Stimulated activated CD4-positive, alpha-beta T cell treated with anti-CD3 and anti-CD28 coated beads, Interleukin-1b, Interleukin-23, amount 100 ng/mL, for 1 hour (primary cell): ENCODE results near the gene NME4.

Experiments
- DNase-seq, 2 donors: peaks; one replicate each; pipeline ENCODE4 v3.0.0-alpha.2; 2020; ENCODE audit warnings: low read depth in 2 of 2

The NME4 gene

DNA sequence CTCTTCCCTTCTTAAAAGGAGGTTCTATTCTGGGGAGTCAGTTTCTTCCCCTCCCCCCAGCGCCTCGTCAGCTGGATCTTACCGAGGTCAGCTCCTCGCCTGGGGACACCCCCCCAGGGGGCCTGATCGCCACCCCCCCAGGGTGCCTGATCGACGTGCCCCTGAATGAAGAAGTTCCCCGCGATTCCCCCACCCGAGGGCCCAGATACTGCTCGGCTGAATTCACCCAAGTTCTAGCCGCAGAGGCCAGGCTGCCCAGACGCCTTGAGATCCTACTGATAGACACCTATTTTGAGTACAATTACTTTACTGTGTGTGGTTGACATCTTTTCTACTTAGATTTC lies 29.9 kb downstream of the NME4 start:
- no peak for DNase-seq

DNA sequence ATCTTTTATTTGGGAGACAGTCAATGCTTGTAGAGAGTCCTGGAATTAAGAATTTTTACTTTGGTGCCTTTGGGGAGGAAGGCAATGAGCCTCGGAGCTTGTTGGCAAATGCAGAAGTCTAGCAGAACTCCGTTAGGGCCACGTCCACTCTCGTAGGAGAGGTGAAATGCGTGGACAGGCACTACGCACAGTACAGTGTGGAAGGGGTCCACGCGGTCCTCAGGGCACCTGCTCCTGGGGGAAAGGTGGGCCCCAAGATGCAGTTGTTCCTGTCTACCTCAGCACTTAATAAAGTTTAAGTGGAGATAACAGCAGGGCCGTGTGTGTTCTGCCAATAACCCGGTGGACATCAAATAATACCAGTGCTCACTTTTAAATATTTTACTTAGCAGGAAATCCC lies 30.3 kb downstream of the NME4 start:
- DNase-seq, result no peak

DNA sequence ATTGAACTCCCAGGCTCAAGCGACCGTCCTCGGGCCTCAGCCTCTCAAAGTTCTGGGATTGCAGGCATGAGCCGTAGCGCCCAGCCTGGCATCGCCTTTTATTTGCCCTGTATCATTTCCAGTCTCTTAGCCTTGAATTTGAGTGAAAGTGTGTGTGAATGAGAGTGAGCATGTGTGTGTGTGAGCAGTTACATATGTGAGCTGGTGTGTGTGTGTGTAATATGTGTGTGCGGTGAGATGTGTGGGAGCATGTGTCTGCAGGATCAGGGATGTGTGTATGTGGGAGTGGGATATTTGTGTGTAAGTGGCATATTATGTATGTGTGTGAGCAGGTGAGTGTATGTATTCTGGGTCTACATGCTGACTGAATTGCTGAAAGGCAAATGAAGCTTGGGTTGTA lies 33.9 kb downstream of the NME4 start:
- no peak for DNase-seq

- DNase-seq, result no peak
Observed at GRCh38 chr16:440627-441026, 43.6 kb downstream of the NME4 start.

DNA sequence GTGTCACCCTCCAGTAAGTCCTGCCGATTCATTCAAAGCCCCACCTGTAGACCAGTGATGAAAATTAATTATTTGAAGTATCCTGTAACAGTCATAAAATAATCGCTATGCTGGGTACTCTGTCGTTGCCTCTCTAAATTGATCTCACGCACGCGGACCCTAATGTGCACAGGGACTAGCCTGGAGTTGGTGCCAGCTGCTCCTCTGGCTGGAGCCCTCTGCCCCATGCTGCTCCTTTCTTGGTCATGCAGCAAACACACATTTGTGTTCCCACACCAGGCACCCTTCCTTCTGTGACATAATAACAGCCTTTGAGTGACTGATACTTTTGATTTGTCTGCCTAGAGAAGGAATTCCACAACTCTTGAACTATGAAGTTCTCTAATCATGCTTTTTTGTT lies 44.4 kb downstream of the NME4 start:
- no peak for DNase-seq

DNA sequence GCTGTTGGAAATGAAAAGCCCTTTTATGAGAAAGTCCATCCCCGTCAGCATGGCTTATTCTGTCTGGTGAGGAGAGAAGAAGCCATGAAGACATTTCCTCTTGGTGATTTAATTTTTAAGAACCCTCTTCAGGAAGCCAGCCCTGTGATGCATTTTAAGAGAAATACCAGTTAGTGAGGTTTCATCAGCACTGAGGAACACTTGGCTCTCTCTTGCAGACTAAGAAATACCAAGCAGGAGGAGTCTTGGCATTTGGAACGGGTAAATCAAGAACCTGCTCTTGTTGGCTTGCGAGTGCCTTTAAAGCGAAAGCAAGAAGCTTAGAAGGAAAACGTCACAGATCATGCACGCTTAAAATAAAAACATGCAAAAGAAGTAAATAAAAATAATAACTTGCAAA lies 46.0 kb downstream of the NME4 start:
- DNase-seq, result no peak

DNA sequence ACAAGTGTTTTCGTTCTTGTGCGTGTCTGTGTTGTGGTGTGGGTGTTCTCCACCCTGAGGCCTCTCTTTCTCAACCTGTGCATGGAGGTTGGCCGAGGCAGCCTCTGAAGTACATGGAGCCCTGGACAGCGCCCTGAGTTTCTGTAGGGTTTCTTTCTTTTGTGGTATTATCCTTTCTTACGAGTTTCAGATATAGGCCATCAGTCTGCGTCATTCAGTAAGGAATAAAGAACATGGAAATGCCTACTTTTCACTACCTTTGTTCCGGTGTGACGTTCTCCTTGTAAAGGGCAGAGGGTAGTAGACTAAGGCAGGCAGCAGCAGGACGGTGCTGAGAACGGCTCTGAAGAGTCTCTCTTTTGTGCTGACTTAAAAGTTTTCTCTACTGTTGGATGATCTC lies 47.0 kb downstream of the NME4 start:
- no peak for DNase-seq

DNA sequence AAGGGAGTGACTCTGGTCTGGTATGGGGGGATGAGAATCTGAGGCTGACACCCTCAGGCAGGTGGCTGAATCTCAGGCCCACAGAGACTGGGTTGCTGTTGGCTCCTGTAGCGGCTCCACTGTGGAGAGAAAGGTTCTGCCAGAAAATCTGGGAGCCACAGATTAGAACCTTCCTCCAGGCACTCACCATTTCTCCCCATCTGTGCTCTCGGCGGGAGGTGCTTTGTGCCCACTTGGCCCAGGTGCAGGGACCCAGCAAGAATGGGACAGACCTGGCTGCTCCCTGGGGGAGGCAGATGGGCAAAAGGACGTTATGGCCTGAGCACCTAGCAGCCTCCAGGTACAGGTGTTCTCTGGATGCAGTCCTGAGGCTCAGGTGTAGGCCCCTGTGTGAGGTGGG lies 48.6 kb downstream of the NME4 start:
- DNase-seq, result no peak
